Activated CD4-positive, alpha-beta T cell treated with anti-CD3 and anti-CD28 coated beads, Interleukin-2, amount 50 U/mL, for 4 hours (primary cell): Measurements from ENCODE around the gene ADH5.
A peak's percentile ranks its signal among the peaks of the same experiment; 100 is the strongest.
"Not testable (repeated sequence)": the region's sequence is repeated elsewhere in the genome, so short reads cannot be mapped to it uniquely, and the experiment has no call there.

Source experiments
- DNase-seq, 2 experiments: peaks; one replicate each; pipeline ENCODE4 v3.0.0-alpha.2; 2020

Gene ADH5

DNA sequence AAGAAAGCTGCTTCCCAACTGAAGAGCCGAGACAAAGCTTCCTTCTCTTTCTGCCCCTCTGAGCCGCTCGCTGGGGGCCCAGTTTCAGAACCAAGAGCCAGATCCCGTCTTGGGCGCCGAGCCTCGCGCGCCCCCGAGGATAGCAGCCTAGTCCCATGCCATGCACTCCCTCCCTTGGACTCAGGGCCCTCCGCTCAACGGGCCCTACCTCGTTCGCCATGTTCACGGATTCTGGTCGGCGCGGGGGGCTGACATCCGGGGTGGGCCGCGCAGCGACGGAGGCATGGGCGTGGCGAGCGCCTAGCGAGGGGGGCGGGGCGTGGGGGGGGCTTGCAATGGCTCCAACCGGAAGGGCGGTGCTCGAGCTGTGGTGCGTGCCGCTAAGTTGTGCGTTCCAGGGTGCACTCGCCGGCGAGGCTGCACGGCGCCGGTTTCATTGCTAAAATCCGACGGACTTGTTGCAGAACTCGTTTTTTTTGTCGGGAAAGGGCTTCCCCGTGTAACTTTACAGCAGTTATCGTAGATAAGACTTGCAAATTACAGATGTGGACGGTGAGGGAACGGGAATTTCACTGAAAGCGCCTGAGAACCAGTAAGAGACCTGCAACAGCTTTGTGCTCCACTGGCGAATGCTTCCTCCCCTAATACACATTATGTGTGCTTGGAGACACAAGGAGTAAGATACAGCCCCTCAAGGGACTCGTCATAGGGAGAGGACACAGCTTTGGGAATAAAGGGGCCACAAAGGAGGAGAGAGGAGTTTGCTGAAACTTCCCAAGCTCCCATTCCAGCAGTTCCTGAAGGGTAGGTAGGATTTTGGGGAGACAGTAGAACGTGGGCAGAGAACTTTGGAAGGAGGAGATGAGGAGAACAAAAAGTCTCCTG lies at the start of gene ADH5:
Gene ADH5 (minus strand): TSS at position 308 of the 885 bp plus-strand sequence. CDS start 88 bp downstream, at position 220.
- DNase-seq: peak; percentile 92

DNA sequence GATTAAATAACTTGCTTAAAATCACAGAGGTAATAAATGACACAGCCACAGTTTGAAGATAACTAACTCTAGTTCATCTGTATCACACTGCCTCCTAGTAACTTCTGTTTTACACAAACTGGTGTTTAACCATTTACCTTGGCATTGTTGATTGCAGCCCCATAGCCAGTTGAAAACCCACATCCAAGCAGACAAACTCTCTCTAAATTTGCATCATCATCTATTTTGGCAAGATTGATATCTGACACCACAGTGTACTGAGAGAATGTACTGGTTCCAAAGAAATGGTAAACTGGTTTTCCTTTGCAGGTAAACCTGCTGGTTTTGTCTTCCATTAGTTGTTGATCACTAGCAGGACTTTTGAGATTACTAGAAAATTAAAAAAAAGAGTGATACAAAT lies 47.7 kb upstream of the ADH5 start:
- no peak for DNase-seq

DNA sequence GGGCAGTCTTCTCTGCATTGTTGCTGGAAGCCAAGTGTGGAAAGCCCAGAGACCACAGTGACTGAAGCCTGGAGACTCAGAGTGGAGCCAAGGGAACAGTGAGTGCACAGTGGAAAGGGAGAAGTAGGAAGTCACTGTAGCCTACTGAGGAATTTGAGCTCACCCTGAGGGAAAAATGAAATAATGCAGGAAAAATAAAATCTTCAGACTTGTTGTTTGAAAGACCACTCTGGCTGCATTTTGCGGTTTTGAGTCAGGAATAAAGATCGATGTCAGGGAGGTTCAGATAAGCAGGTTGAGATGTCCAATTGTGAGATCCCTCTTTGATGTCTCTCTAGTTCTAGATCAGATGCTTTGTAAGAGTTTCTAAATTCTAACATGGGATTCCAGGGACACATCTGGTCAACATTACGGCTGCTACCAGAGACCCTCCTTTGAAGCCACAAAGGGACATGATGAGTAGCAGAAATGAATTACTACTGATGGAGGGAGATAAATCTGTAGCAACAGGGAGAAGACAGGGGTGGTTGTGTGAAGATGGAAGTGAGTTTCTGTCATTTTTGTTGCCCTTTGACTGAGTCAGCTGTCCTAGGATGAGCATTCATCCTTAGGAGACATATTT lies 47.1 kb upstream of the ADH5 start:
- no peak for DNase-seq

DNA sequence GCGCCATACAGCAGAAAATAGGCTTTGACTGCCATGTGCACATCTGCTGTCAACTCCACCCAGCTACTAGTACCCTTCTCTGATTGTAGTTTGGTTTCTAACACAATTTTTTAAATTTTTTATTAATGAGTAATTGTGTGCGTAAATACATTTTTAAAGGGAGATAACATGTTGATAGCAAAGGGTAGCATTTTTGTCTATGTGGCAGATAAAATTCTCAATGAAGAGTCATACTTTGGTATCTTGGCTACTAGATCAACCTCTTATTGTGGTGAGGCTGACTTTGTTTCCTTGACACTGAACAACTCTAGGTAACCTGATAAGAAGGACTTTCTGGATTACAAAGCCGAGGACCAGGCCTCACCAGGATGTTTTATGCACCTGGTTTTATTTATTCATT lies 46.0 kb upstream of the ADH5 start:
- DNase-seq: no peak

DNA sequence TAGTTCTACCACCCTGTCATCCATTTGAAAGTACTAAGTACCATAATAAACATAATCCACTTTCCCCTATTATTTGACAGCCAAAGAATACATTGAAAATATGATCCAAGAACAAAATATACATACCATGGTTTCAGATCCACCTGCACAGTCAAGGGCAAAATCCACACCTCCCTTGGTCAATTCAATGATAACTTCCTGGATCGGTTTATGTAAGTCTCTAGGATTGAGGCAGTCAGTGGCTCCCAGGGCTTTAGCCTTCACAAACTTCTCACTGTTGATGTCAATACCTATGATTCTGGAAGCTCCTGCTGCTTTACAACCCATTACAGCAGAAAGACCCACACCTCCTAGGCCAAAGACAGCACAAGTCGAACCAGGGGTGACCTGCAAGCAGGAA lies 42.8 kb upstream of the ADH5 start:
- no peak for DNase-seq

DNA sequence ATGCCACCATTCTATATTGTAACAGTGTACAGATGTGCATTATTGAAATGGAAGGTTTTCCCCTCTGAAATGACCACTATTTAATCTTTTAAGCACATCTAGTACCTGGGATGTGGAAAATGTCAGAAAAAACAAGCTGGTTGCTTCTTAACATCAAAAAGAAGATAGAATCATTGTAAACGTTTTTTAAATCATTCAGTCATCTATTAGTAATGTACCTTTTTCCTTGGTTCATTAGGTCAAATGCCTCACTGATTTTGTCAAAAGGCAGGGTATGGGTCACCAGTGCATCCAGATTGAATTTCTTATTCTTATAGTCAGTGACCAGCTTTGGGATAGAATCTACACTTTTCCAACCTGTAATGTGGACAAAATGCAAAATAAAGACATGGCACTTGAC lies 37.8 kb upstream of the ADH5 start:
- no peak for DNase-seq

DNA sequence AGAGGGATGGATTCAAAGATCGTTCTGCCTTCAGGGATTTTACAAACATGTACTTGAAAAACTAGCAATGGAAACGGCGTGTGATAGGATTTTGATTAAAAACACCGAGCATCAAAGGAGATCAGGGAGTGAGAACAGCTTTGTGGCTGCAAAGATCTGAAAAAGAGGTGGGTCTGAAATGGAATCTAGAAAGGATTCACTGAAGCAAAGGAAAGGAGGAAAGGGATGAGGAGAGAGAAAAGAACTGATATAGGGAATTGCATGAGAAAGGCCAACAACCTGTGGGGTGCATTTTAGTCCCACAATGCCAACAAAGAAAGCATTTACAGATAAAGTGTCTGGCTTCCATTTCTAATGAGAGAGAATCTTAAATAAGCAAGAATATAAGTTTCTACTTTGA lies 32.4 kb upstream of the ADH5 start:
- DNase-seq: no peak

DNA sequence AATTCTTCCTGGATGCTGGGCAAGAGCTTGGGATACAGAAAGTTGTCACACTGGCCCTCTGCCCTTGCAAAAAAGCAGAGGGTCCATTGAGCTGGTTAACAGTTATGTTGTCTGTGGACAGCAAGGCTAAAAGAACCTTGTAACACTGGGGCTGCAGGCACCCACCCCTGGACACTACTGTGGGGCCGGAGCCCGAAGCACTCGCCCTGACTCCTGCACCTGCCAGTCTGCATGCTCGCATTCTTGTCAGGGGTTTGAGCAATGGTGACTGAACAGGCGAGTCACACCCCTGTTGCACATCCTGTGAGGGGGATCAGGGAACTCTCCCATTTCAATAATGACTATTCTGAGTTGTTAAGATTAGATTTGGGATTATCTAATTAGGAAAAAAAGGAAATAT lies 31.9 kb upstream of the ADH5 start:
- no peak for DNase-seq

DNA sequence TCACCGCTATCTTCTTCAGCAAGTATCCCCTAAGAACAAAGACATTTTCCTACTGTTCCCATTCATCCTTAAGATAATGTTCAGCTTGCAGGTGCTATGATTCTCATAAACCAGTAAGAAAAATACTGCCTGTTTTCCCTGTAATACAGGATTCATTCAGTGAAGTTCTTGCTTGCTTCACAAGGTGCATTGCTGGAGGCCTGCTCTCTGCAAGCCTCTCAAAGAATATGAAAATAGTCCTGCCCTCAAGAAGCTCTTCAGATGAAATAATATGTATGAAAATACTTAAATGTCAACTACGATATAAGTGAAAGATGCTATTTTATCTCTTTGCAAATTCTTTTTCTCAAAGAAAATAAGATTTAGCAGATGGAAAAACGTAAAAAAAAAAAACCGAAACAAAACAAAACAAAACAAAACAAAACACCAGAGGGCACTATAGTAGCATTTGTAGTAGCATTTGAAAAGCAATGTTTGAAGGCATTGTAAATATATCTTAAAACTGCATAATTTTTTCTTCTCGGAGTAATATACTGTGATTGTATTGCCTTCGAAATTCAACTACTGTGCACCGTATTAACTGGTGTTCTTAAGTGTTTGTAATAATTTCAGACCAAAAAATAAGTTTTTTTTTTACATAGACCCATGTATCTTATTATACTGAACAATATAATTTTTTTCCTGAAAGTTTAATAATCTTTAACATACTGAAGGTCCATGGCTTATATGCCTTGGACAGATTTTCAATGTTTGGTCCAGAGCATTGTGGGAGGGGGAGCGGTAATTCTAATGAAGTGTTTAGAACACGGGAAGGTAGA lies 29.5 kb upstream of the ADH5 start:
- DNase-seq: no peak

DNA sequence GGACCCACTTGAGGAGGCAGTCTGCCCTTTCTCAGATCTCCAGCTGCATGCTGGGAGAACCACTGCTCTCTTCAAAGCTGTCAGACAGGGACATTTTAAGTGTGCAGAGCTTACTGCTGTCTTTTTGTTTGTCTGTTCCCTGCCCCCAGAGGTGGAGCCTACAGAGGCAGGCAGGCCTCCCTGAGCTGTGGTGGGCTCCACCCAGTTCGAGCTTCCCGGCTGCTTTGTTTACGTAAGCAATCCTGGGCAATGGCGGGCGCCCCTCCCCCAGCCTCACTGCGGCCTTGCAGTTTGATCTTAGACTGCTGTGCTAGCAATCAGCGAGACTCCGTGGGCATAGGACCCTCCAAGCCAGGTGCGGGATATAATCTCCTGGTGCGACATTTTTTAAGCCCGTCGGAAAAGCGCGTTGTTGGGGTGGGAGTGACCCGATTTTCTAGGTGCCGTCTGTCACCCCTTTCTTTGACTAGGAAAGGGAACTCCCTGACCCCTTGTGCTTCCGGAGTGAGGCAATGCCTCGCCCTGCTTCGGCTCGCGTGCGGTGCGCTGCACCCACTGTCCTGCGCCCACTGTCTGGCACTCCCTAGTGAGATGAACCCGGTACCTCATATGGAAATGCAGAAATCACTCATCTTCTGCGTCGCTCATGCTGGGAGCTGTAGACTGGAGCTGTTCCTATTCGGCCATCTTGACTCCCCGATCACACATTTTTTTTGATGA lies 28.7 kb upstream of the ADH5 start:
- not testable (repeated sequence) for DNase-seq

DNA sequence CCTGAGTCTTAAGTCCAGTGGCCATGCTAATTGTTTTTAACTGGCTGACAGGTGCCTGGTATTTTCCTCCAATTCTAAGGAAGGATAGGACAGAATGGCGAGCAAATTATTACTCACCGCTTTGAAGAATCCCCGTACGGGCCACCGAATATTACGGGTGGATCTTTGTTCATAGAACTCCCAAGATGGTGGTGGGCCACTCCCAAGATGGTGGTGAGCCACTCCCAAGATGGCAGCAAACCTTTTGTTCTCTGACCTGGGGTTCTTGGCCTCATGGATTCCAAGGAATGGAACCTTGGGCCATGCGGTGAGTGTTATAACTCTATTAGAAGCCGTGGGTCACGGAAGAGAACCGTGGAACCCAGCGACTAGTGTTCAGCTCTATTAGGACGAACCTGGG lies 20.7 kb upstream of the ADH5 start:
- DNase-seq: not testable (repeated sequence)

DNA sequence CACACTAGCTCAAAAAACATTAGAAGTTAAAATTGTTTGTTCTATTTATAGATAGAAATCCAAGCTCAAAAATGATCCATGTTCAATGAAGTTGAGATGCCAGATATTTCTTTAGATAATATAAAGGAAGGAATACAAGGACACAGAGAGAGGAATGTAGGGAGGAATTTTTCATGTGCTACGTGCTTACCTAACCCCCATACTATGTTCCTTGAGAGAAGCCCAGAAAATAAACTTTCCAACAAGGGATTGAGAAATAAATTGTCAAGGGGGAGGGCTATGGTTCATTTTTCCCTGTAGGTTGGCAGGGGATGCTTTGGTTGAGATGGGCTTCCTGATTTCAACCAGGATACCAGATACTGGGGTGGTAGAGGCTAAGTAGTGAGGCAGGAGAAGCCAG lies 15.6 kb upstream of the ADH5 start:
- DNase-seq: no peak

DNA sequence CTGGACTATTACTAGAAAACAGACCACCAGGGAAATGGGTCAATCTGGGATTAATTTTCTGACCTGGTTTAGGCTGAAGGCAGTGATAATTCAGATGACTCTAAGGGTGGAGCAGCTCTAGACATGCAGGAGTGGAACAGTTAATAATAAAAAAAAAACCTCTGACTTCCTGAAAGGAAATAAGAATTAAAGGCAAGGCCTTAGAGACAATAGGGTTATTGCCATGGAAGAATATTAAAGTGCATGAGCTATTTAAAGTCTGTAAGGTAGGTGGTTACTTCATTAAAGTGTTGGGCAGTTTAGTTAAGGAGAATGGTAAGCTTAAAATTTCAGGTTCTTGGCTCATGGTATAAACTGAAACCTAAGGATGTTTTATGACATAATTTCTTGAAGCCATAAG lies 14.6 kb upstream of the ADH5 start:
- DNase-seq: no peak

DNA sequence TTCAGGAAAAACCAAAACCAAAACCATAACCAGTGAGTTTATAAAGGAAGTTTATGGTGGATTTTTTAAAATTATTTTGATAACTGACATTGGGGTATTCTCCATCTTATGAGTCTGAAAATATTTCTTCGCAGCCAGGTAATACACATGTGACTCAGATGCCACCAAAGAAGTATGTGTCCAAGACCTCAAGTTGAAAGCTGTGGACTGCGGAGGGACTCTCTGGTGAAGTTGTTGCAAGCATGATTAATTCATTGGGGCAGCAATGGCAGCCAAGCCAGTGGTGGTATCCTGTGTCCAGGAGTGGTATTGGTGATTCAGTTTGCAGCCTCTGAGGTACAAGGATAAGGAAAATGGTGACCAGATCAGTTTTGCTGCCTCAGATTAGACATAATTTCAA lies 14.0 kb upstream of the ADH5 start:
- no peak for DNase-seq

DNA sequence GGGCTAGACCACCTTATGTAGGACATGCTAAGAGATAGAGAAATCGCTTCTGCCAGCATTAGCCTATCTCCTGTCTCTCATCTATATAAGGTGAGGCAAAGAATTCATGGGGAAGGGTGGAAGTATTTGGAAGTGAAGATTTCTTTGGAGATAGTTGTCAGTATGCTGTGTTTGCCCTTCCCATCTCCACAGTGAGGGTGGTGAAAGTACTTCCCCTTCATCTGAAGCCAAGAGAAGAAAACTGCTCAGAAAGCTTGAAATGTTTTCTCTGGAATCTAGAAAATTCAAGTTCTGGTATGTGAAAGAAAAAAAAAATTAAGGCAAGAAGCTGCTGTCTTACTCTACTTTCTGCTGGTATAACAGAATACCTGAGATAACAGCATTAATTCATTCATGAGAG lies 12.3 kb upstream of the ADH5 start:
- DNase-seq: no peak

DNA sequence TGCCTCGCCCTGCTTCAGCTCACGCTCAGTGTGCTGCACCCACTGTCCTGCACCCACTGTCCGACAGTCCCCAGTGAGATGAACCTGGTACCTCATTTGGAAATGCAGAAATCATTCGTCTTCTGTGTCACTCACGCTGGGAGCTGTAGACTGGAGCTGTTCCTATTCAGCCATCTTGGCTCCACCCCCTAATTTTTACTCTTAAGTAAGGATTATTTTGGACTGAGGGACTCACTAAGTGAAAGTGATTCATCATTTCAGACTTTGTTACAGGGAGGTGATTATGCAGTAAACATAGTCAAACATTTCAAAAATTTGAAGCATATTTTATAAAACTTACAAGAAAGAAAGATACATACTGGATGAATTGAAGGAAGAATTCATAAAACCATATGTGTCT lies 11.2 kb upstream of the ADH5 start:
- DNase-seq: not testable (repeated sequence)

DNA sequence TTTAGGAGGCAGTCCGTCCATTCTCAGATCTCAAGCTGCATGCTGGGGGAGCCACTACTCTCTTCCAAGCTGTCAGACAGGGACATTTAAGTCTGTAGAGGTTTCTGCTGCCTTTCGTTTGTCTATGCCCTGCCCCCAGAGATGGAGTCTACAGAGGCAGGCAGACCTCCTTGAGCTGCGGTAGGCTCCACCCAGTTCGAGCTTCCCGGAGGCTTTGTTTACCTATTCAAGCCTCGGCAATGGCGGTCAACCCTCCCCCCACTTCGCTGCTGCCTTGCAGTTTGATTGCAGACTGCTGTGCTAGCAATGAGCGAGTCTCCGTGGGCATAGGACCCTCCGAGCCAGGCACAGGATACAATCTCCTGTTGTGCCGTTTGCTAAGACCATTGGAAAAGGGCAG lies 10.7 kb upstream of the ADH5 start:
- DNase-seq: no peak

DNA sequence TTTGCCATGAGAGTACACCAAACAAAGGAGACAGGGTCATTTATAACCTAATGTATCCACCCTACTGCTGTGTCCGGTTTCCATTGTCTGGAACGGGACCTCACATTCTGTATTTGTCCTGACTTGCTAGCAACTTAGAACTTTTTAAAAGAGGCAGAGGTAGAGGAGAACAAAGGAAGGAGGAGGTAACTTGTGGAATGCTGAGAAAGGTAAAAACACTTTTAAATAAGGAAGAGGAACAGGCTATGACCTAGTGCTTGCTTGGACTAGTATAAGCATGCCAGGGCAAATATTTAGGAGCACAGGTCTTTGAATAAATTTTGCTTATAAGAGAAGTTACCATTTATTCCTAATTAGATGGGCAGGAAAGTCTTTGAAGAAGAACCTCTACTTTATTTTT lies 3.3 kb upstream of the ADH5 start:
- not testable (repeated sequence) for DNase-seq

DNA sequence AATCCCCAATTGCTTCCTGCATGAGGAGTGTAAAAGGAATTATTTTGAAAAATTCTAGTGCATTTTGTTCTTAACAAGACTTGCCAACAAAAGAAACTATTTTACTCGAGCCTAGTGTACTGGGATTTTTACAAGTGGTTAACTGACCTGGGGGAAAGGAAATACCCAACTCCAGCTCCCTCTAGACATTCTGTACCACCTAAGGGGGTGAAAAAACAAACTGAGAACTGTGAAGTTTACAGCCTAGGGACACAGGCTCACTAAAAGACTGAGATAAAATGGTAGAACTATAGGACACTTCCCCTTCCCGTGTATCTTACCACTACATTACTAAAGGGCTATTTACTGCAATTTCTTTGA lies 2.6 kb upstream of the ADH5 start:
- no peak for DNase-seq

DNA sequence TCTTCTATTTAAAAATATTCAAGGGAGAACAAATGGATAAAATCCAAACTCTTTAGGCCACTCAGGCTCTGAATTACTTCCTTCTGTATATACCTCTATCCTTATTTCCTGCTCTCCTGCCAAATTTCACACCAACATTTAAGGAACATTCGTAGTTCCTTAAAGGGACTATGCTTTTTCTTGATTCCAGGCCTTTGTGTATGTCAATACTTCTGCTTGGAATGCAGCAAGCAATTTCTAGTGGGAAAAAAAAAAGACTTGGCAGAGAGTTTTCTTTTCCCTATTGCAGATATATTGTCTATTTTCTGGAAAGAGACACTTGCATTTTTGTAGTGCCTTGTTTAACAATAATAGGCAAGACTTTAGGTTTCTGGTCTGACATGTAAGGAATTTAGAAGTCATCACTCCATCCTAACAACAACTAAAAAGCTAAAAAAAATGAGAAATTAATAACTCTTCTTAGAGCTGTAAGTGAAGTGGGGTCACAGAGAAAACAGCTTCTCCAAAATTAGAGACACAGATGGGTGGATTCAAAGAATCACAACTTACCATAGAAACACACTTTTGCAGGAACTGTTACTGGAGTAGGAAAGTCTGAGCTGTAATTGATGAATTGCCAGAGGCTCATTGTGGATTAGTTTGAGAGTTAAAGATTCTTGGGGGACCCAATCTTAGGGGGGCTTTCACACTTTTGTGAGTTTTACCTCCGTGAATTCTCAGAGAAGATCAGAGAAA lies 2.1 kb upstream of the ADH5 start:
- no peak for DNase-seq

DNA sequence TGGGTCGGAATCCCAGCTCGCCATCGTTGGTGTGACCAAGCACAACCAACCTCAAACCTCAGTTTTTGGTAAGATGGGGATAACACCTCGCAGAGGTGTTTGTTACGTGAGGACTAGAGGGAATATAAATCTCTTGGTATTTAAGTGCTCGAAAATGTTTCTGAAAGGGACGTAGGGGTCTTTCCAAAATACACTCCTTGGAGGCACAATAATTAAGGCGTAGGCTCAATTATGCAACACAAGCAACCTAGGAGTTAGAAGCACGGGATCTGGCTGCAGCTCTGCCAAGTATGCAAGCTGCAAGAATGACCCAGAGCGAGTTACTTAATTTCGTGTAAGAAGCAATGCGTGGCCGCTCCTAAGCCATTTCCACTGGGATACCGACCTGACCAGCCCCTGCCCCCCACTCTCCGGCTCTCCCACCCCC lies 552 bp downstream of the ADH5 start:
- peak in 1 of 2 experiments; percentile 6 for DNase-seq

DNA sequence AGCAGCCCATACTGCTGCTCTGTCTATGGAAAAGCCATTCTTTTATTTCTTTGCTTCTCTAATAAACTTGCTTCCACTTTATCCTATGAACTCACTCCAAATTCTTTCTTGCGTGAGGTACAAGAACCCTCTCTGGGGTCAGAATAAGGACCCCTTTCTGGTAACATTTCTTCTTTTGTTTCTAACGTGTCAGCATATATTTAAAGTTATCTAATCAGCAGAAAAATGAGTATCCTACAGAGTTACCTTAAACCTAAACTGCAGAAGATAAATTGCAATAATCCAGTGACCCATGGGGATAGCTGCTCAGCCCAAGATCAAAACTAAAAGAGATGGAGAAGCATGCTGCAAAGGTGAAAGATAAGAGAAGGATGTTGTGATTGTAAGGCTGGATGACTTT lies 4.0 kb downstream of the ADH5 start:
- DNase-seq: no peak
